ENCODE measurements around the gene TFAP2D. TPM values are rescaled to one million over a fixed set of nuclear protein-coding genes. Genes with fewer than 3 reads are reported as not detected.

The TFAP2D gene
- total RNA-seq, 1 donor from 2014 or later = not detected

DNA sequence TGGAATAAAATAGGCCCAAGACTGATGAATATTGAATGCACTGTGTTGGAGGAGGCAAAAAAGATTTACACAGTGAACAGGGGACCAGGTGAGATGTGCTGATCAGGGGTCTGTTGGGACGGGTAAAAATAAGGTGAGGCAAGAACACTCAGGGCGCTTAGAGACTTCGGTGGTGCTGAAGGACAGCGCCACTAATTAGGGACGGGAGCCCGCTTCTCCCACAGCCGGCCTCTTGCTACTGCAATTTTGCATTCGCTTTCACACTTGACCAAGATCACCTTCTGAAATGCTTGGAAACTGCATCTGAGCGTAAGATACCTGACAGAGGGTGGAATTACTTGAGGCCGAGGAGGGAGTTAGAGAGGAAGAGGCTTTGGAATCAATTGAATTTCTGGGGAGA is 7.3 kb downstream of the TFAP2D start:
- Mint-ChIP-seq H3K27ac (no peak overlapping the region), H3K36me3 (ENCODE audit: low read depth) (no peaks in the 10 kb centered on the region), H3K27me3 (peaks cover 59% of the 10 kb centered on the region), H3K4me3 (no peak overlapping the region), H3K9me3 (no peaks in the 10 kb centered on the region), H3K4me1 (no peaks in the 10 kb centered on the region)
- TF ChIP-seq, protein P1, sequence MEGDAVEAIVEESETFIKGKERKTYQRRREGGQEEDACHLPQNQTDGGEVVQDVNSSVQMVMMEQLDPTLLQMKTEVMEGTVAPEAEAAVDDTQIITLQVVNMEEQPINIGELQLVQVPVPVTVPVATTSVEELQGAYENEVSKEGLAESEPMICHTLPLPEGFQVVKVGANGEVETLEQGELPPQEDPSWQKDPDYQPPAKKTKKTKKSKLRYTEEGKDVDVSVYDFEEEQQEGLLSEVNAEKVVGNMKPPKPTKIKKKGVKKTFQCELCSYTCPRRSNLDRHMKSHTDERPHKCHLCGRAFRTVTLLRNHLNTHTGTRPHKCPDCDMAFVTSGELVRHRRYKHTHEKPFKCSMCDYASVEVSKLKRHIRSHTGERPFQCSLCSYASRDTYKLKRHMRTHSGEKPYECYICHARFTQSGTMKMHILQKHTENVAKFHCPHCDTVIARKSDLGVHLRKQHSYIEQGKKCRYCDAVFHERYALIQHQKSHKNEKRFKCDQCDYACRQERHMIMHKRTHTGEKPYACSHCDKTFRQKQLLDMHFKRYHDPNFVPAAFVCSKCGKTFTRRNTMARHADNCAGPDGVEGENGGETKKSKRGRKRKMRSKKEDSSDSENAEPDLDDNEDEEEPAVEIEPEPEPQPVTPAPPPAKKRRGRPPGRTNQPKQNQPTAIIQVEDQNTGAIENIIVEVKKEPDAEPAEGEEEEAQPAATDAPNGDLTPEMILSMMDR (IDR thresholded peaks at IDR 0.05) = no peak
- DNase-seq (no peak), ATAC-seq (ENCODE audit: low read depth) (no peak)
- POLR2A ChIA-PET = no interaction called here
- CTCF ChIA-PET = no interaction called here
- intact Hi-C loops (cut with micrococcal nuclease) = no loop called here

DNA sequence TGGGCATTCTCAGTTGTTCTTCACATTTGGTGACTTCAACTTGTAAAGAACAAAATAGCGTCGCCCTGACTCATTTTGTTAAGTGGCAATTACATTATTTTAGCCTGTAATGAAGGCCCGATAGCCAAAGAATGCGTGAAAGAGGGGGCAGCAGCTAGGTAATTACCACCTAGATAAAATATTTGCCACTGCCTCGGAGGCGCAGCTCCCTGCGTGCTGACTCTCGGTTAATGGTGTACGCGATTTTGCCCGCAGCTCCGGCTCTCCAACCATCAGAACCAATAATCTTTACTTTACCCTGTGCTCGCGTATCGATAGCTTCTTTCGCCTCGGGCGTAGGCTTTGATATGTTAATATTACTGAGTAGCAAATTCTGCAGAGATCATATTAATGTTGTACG is 8.7 kb downstream of the TFAP2D start:
- ATAC-seq (ENCODE audit: low read depth) = no peak
- H3K27me3 Mint-ChIP-seq = peaks cover 52% of the 10 kb centered on the region
- peaks cover 2% of the 10 kb centered on the region for H3K9me3 Mint-ChIP-seq

DNA sequence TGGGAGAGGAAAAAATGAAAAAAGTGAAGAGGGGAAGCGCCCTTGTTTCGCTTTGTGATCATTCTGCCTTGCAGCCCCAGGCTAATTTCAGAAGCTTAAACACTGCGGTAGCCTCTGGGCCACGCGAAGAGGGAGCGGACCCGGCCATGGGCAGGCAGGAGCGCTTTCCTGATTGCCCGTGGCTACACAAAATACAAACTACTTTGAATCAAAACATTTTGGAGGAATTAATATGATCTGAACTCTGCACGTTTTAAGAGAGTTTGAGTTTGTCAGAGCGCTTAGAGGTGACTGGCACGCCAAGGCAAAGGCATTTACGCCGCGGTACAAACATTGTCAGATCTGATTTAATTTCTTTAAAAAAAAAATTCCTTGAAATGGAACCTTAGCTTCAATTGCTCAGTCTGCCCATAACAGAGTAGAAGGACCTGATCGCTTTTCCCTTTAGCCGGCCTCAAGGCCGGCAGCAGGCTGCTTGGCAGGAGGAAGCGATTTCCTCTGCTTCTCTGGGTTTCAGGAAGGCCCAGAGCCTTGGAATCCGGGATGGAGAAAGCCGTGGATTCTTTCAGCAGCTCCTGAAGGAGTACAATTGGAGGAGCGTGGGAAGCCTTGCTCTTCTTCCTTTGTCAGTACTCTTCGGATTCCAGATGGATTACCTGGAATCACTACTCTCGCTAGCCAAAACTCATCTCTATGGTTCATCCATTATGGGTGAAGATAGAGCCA is 9.7 kb downstream of the TFAP2D start:
- ATAC-seq (ENCODE audit: low read depth) = no peak
- Mint-ChIP-seq H3K36me3 (ENCODE audit: low read depth) (no peaks in the 10 kb centered on the region), H3K27ac (no peak overlapping the region), H3K27me3 (peaks cover 49% of the 10 kb centered on the region), H3K9me3 (peaks cover 2% of the 10 kb centered on the region), H3K4me1 (no peaks in the 10 kb centered on the region), H3K4me3 (no peak overlapping the region)
- TF ChIP-seq, protein P1 (IDR thresholded peaks at IDR 0.05) = no peak
- ChIA-PET CTCF (no interaction called here), POLR2A (no interaction called here)
- no peak for DNase-seq
- intact Hi-C loops (cut with micrococcal nuclease) = no loop called here

More for the DNA sequence above, 8.7 kb downstream of the TFAP2D start:
- Mint-ChIP-seq H3K4me1 (no peaks in the 10 kb centered on the region), H3K36me3 (ENCODE audit: low read depth) (no peaks in the 10 kb centered on the region), H3K4me3 (no peak overlapping the region), H3K27ac (no peak overlapping the region)
- intact Hi-C loops (cut with micrococcal nuclease) = no loop called here
- POLR2A ChIA-PET = no interaction called here
- DNase-seq = no peak
- TF ChIP-seq, protein P1 (IDR thresholded peaks at IDR 0.05) = no peak
- CTCF ChIA-PET = no interaction called here

DNA sequence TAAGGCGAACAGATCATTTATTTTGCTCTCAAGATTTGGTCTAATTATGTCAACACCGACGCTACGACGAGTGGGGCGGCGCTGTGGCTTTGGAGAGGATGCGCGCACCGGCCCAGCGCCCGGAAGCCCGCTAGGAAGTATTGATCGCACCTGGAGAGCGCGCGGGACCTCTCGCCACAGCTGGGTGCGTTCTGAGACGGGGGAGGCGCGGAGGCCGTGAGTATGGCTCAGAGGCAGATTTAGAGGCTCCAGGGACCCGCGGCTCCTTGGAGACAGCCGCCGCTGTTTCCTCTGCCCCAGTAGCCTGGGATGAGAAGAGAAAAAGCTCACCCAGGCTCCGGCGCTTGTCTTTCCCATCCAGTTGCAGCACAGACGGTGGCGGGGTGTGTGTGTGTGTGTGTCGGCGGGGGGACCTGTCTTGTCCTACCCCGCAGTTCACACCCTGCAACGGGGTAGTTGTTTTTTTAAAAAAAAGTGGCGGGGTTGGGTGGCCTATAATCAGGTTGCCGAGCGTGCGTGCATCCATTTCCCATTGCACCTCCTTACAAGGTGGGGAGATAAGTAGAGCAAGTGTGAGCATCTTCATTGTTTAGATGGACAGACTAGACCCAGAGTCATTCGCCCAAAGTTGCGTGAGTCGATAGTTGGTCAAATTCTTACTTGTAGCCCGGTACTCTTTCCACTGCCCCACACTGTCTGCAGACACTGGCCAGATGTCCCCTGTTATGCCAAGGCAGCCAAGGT is 11.2 kb downstream of the TFAP2D start:
- Mint-ChIP-seq H3K27ac (no peak overlapping the region), H3K4me1 (no peaks in the 10 kb centered on the region), H3K9me3 (peaks cover 2% of the 10 kb centered on the region), H3K36me3 (ENCODE audit: low read depth) (no peaks in the 10 kb centered on the region), H3K4me3 (no peak overlapping the region), H3K27me3 (peaks cover 45% of the 10 kb centered on the region)
- intact Hi-C loops (cut with micrococcal nuclease) = no loop called here
- no peak for ATAC-seq (ENCODE audit: low read depth)
- DNase-seq = no peak
- CTCF ChIA-PET = no interaction called here
- POLR2A ChIA-PET = no interaction called here
- TF ChIP-seq, protein P1 (IDR thresholded peaks at IDR 0.05) = no peak

DNA sequence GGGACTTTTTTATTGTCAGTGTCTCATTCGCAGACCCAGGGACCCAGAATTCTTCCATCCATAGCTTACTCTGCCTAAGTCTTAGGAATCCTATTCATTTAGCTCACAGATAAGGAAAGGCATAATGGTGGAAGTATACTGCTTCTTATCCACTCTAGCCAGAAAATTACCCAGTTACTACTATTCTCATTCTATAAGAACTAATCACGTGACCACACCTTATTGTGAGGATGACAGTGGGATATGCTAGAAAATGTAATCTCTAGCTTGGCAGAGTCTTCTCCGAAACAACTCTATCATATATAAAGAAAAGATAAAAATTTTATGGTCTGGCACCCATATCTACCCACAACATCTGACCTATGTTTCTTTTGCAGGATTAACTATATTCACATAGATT is 21.2 kb downstream of the TFAP2D start:
- intact Hi-C loops (cut with micrococcal nuclease) = no loop called here
- ATAC-seq (ENCODE audit: low read depth) (no peak), DNase-seq (no peak)
- Mint-ChIP-seq H3K4me1 (no peaks in the 10 kb centered on the region), H3K9me3 (peaks cover 6% of the 10 kb centered on the region), H3K27me3 (no peaks in the 10 kb centered on the region), H3K27ac (no peak overlapping the region), H3K4me3 (no peak overlapping the region), H3K36me3 (ENCODE audit: low read depth) (no peaks in the 10 kb centered on the region)
- CTCF ChIA-PET = no interaction called here
- POLR2A ChIA-PET = no interaction called here
- TF ChIP-seq, protein P1 (IDR thresholded peaks at IDR 0.05) = no peak

Measured in activated B cell treated with CpG ODN at 0.5 μM for 24 hours (primary cell).